Liver (tissue), 9 donors: ENCODE measurements around the gene ZFP36L2. TPM values are rescaled to one million over a fixed set of nuclear protein-coding genes. Genes with fewer than 3 reads are reported as not detected.

ENCODE experiments used
- DNase-seq: peaks from one replicate; pipeline ENCODE4 v3.0.0-alpha.2; 2017; ENCODE audit warnings: low spot score
- H3K27ac ChIP-seq, 2 donors: one replicate each; pipeline ENCODE4 v1.7.0; 2013; ENCODE audit warnings: inconsistent platforms in 2 of 2, low read length in 2 of 2, control low read depth in 1 of 2, low read depth in 1 of 2, mild to moderate bottlenecking in 1 of 2
- H3K27me3 ChIP-seq, 4 donors: one replicate each; pipeline versions ENCODE4 v1.6.1 to v1.7.0; 2013; ENCODE audit warnings: low read length in 3 of 4, inconsistent platforms in 1 of 4, mild to moderate bottlenecking in 1 of 4, moderate library complexity in 1 of 4; ENCODE audit not compliant: control insufficient read depth in 4 of 4, insufficient read depth in 4 of 4
- H3K36me3 ChIP-seq, 4 donors: one replicate each; pipeline versions ENCODE4 v1.6.1 to v1.7.0; 2013; ENCODE audit warnings: low read length in 3 of 4, mild to moderate bottlenecking in 3 of 4, low read depth in 1 of 4, moderate library complexity in 1 of 4; ENCODE audit not compliant: control insufficient read depth in 4 of 4, insufficient read depth in 3 of 4
- H3K4me1 ChIP-seq, 4 donors: one replicate each; pipeline versions ENCODE4 v1.6.1 to v1.7.0; 2013; ENCODE audit warnings: low read length in 3 of 4, mild to moderate bottlenecking in 3 of 4, moderate library complexity in 1 of 4; ENCODE audit not compliant: control insufficient read depth in 4 of 4, insufficient read depth in 4 of 4
- H3K4me3 ChIP-seq, 3 donors: one replicate each; pipeline versions ENCODE4 v1.6.1 to v1.7.0; 2013; ENCODE audit warnings: low read length in 3 of 3, control low read depth in 1 of 3, low read depth in 1 of 3, mild to moderate bottlenecking in 1 of 3
- H3K9ac ChIP-seq, 2 donors: one replicate each; pipeline ENCODE4 v1.7.0; 2013; ENCODE audit warnings: low read length in 2 of 2, mild to moderate bottlenecking in 2 of 2, moderate library complexity in 2 of 2, control low read depth in 1 of 2, low read depth in 1 of 2
- H3K9me3 ChIP-seq, 4 donors: one replicate each; pipeline versions ENCODE4 v1.6.1 to v1.7.0; 2013; ENCODE audit warnings: low read length in 3 of 4; ENCODE audit not compliant: control insufficient read depth in 4 of 4
- ATF3 ChIP-seq: IDR thresholded peaks from 2 replicates; pipeline ENCODE4 v1.6.1; 2016; ENCODE audit warnings: antibody characterized with exemption
- CTCF ChIP-seq: fragments of 150-350 bp; IDR thresholded peaks from 2 replicates; pipeline ENCODE4 v1.5.1; 2017; ENCODE audit warnings: improper control_type of control experiment, low read depth, low read length; ENCODE audit not compliant: missing input control
- EGR1 ChIP-seq, 2 donors: IDR thresholded peaks; 2 replicates each; pipeline ENCODE4 v1.6.1; 2016 to 2018; ENCODE audit warnings: antibody characterized with exemption in 2 of 2, low read depth in 2 of 2
- FOXA1 ChIP-seq: IDR thresholded peaks from 2 replicates; pipeline ENCODE4 v1.6.1; 2016; ENCODE audit warnings: antibody characterized with exemption
- FOXA2 ChIP-seq: IDR thresholded peaks from 2 replicates; pipeline ENCODE4 v1.6.1; 2016; ENCODE audit warnings: antibody characterized with exemption
- GABPA ChIP-seq, 2 donors: IDR thresholded peaks in 1 of 2; conservative IDR thresholded peaks in 1 of 2; 2 replicates each; pipeline ENCODE4 v1.6.1; 2016; ENCODE audit warnings: antibody characterized with exemption in 2 of 2, mild to moderate bottlenecking in 1 of 2, moderate library complexity in 1 of 2
- HNF4A ChIP-seq, 2 donors: conservative IDR thresholded peaks; 2 replicates each; pipeline ENCODE4 v1.6.1; 2016; ENCODE audit warnings: antibody characterized with exemption in 2 of 2, mild to moderate bottlenecking in 2 of 2
- HNF4G ChIP-seq: IDR thresholded peaks from 2 replicates; pipeline ENCODE4 v1.6.1; 2016; ENCODE audit warnings: antibody characterized with exemption
- JUND ChIP-seq, 2 donors: IDR thresholded peaks; 2 replicates each; pipeline ENCODE4 v1.6.1; 2016; ENCODE audit warnings: antibody characterized with exemption in 2 of 2
- MAX ChIP-seq: IDR thresholded peaks from 2 replicates; pipeline ENCODE4 v1.6.1; 2016; ENCODE audit warnings: antibody characterized with exemption
- NR2F2 ChIP-seq: IDR thresholded peaks from 2 replicates; pipeline ENCODE4 v1.6.1; 2016; ENCODE audit warnings: antibody characterized with exemption
- RAD21 ChIP-seq, 2 donors: IDR thresholded peaks; 2 replicates each; pipeline ENCODE4 v1.6.1; 2016; ENCODE audit warnings: antibody characterized with exemption in 2 of 2, mild to moderate bottlenecking in 2 of 2
- REST ChIP-seq: IDR thresholded peaks from 2 replicates; pipeline ENCODE4 v1.6.1; 2016; ENCODE audit warnings: antibody characterized with exemption, mild to moderate bottlenecking
- RXRA ChIP-seq, 2 donors: IDR thresholded peaks; 2 replicates each; pipeline ENCODE4 v1.6.1; 2017 to 2018; ENCODE audit warnings: antibody characterized with exemption in 2 of 2, mild to moderate bottlenecking in 1 of 2
- SP1 ChIP-seq: IDR thresholded peaks from 2 replicates; pipeline ENCODE4 v1.6.1; 2018; ENCODE audit warnings: antibody characterized with exemption, mild to moderate bottlenecking
- TAF1 ChIP-seq: conservative IDR thresholded peaks from 2 replicates; pipeline ENCODE4 v1.6.1; 2016; ENCODE audit warnings: antibody characterized with exemption, mild to moderate bottlenecking
- YY1 ChIP-seq: IDR thresholded peaks from 2 replicates; pipeline ENCODE4 v1.6.1; 2016; ENCODE audit warnings: antibody characterized with exemption, mild to moderate bottlenecking
- ZBTB33 ChIP-seq: IDR thresholded peaks from 2 replicates; pipeline ENCODE4 v1.6.1; 2016; ENCODE audit warnings: antibody characterized with exemption
- WGBS: extraction: QIAGEN DNeasy Blood & Tissue Kit; methylation state at CpG from one replicate; pipeline ENCODE4 v1.1.7; 2013; 5-methylcytosine and 5-hydroxymethylcytosine counted together
- polyA plus RNA-seq, 2 donors: library from polyadenylated mRNA; stranded (reverse) in 1 of 2; unstranded in 1 of 2; fragments of 200-250 nt in 1 of 2; fragments of >200 nt in 1 of 2; fragmentation: Nextera tagmentation in 1 of 2; extraction: Ambion mirVana in 1 of 2; gene quantifications; one replicate each; pipeline versions ENCODE4 v1.2.1 to v1.2.3, GENCODE V29; 2013 to 2015
- total RNA-seq, 2 donors: library from RNA; depleted of rRNA; stranded (reverse); fragments of >200 nt; gene quantifications; one replicate each; pipeline ENCODE4 v1.2.3, GENCODE V29; 2014
- donor health status: healthy.
- donor health status: healthy.
- donor health status: healthy.
- donor health status: healthy.
- donor health status: healthy.

The ZFP36L2 gene
- total and polyA plus RNA-seq, 4 donors: 10.3 to 26.8 (median 18.9) TPM

- Histone ChIP-seq H3K9me3 (no peaks in the 10 kb centered on the region), H3K36me3 (peaks cover 0 to 8% (median 1%) of the 10 kb centered on the region in 4 donors), H3K4me3 (peak overlapping the region; percentile 53 to 97 (median 91)), H3K4me1 (peaks cover 6 to 45% (median 31%) of the 10 kb centered on the region in 4 donors), H3K27ac (peak overlapping the region; percentile 99), H3K27me3 (no peaks in the 10 kb centered on the region), H3K9ac (peak overlapping the region; percentile 68 to 83)
- DNase-seq: peak; percentile 86
- under 1% methylated on average over 77 of the region's 77 CpGs for WGBS
- TF ChIP-seq MAX: no peak
- TF ChIP-seq NR2F2: no peak
- TF ChIP-seq FOXA2: peak; percentile 77
- TF ChIP-seq RXRA (IDR thresholded peaks at IDR 0.05): peak; percentile 46 to 62
- no peak for TF ChIP-seq FOXA1
- TF ChIP-seq ATF3: peak; percentile 30
- peak; percentile 5 for TF ChIP-seq TAF1
- no peak for TF ChIP-seq HNF4G
- no peak for TF ChIP-seq GABPA (IDR thresholded peaks at IDR 0.05 in 1 of 2, conservative IDR thresholded peaks at IDR 0.05 in 1 of 2)
- TF ChIP-seq EGR1 (IDR thresholded peaks at IDR 0.05; ENCODE audit: low read depth in 2 of 2): peak in 1 of 2 donors; percentile 26
- no peak for TF ChIP-seq REST
- TF ChIP-seq HNF4A (conservative IDR thresholded peaks at IDR 0.05): peak in 1 of 2 donors; percentile 66
- peak; percentile 41 for TF ChIP-seq YY1
- TF ChIP-seq ZBTB33: no peak
- peak in 1 of 2 donors; percentile 40 for TF ChIP-seq RAD21 (IDR thresholded peaks at IDR 0.05)
- TF ChIP-seq SP1: no peak
- peak; percentile 30 to 32 for TF ChIP-seq JUND (IDR thresholded peaks at IDR 0.05)
- no peak for TF ChIP-seq CTCF
Measured at GRCh38 chr2:43226955-43227829, 786 bp upstream of the ZFP36L2 start.
